HG03469 (cell line): ENCODE results near the gene TMC2.
"Not testable (repeated sequence)": the region's sequence is repeated elsewhere in the genome, so short reads cannot be mapped to it uniquely, and the experiment has no call there.

Experiments used
- ATAC-seq: cut with Tn5 transposase; IDR thresholded peaks from one replicate; pipeline ENCODE4 v1.9.1; 2021; ENCODE audit warnings: mild to moderate bottlenecking, moderate library complexity, moderate number of reproducible peaks; ENCODE audit not compliant: unreplicated experiment

TMC2 gene

GRCh38 chr20:2523919-2524708, 12.3 kb upstream of the TMC2 start:
- no peak for ATAC-seq

GRCh38 chr20:2524709-2525506, 11.5 kb upstream of the TMC2 start:
- ATAC-seq: no peak

GRCh38 chr20:2526218-2526583, 10.2 kb upstream of the TMC2 start:
- ATAC-seq: not testable (repeated sequence)

- ATAC-seq: no peak
Observed at GRCh38 chr20:2527762-2528161, 8.6 kb upstream of the TMC2 start.

- ATAC-seq: no peak
Observed at GRCh38 chr20:2528671-2529271, 7.6 kb upstream of the TMC2 start.

DNA sequence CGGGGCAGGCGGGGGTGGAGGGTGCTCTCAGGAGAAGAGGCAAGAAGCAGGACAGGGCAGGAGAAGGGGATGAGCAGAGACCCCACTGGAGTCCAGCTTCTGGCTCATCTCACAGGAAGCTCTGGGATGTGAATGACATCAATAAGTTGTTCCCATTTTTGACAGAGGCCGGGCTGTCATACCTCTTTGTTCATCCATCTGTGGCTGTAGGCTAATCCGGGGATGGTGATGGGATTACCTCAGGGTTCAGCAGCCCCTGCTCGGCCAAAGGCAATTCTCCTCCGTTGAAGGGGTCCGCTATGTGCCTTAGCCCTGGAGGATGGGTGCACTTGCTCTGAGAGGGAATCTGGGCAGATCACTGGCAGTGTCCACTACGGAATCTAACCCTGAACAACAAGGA, 3.3 kb upstream of the TMC2 start:
- ATAC-seq: no peak

GRCh38 chr20:2535711-2536559, 438 bp upstream of the TMC2 start:
- no peak for ATAC-seq

DNA sequence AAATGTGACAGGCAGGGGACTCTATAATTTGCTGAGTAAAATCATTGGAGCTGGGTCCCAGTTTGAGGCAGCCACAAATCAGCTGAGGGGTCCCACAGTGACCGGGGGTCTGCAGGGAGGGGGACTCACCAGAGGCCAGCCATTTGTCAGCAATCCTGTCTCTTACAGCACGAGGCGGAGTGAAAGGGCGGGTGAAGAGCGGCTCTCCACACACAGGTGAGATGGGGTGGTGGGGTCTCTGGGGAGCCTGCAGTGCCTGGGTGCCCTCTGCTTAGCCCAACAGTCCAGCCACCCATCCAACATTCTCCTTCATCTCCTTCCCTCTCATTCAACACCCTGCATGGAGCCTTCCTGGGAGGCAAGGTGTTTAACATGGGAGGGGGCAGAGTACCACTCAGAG, 728 bp downstream of the TMC2 start:
- ATAC-seq: no peak

DNA sequence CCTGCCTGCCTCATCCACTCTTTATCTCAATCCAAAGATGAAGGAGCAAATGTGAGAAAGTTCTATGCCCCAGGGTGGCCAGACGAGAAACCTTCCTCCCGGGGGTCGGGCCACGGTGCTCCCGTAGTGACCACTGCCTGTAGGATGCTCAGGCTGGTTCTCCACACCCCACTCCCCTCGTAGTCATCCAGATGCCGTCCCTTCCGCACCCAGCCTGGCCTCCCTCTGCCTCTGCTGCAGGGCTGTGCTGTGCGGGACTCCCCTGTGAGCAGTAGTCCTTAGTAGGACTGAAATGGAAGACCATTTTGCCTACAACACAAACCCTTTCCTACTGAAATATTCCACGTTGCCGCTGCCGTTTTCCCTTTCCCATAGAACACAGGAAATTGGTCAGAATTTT, 2.0 kb downstream of the TMC2 start:
- no peak for ATAC-seq

GRCh38 chr20:2538931-2539720, 2.8 kb downstream of the TMC2 start:
- no peak for ATAC-seq

DNA sequence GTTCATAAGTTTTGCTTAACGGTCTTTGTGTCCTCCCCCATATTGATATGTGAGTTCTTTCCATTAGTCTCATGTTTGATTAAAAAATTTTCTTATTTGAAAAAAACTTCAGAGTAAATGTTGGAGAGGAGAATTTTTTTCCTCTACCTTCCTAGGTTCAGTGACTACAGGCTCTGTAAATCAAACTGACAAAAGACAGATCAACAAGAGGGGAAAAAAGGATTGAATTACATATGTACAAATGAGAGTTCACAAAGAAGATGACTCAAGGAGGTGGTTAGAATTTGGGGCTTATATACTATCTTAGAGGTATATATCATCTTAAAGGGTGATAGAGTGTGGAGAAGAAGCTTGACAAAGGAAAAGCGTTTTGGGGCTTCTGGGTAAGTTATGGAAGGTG, 5.6 kb downstream of the TMC2 start:
- no peak for ATAC-seq

- ATAC-seq: no peak
Observed at GRCh38 chr20:2542361-2542760, 6.0 kb downstream of the TMC2 start.

GRCh38 chr20:2544211-2544610, 7.8 kb downstream of the TMC2 start:
- no peak for ATAC-seq

- ATAC-seq: no peak
Observed at GRCh38 chr20:2545594-2545993, 9.2 kb downstream of the TMC2 start.

DNA sequence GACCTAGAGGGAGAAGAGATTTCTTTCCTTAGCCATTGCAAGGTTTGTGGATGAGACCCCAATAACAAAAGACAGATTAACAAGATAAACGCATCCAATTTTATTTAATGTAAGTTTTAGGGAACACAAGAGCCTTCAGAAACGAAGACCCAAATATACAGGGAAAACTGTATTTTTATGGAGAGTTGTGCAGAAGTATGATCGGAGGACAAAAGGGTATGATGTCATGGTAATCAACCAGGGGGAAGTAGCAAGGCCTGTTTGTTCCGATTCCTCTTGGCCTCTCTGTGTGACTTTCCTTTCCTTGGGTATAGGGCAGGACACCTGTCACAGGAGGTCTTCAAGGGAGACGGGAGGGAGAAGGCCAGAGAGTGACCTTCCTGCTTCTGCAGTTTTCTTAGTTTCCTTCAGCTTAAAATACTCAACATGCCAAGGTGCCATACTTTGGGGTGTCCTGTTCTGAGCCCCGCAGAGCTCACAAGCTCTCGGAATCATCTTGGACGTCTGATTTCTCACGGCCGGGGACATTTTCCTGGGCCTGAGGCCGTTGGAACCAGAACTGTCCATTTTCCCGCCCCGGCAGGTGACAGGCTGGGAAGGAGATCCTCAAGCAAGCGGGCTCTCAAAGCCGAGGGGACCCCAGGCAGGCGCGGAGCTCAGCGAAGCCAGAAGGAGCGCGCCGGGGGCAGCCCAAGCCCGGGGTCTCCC, 21.7 kb downstream of the TMC2 start:
- ATAC-seq: no peak

DNA sequence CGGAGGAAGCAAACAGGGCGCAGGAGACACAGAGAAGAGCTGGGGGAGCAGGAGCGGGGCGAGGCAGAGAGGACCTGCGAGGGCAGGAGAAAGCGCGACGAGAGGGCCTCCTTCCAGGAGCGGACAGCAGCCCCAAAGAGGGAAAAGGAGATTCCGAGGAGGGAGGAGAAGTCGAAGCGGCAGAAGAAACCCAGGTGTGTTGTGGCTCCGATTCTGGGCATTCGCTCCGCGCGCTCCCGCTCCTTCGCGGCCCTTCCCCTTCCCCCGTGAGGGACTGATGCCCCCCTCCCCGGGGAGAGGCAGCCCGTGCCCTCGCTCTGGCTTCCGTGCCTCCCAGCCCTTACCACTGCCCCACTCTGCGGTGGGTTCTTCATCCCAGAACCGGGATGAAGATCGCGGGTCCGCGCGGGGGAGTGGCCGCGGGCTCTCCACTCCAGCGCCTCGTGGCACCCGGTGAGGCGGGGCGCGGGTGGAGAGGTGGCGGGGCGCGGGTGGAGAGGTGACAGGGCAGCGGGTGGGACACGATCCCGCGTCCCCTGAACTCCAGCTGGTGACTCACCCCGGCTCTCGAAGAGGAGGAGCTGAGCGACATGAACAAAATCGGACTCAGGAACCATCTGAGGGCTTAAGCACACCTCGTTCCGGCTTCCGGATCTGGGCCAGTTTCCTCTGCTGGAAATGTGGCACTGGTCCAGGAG, 22.4 kb downstream of the TMC2 start:
- ATAC-seq: no peak

- no peak for ATAC-seq
Observed at GRCh38 chr20:2559279-2559626, 22.9 kb downstream of the TMC2 start.

GRCh38 chr20:2559651-2560050, 23.3 kb downstream of the TMC2 start:
- no peak for ATAC-seq

- no peak for ATAC-seq
Observed at GRCh38 chr20:2563116-2563515, 26.7 kb downstream of the TMC2 start.
